ENCODE data around the gene ABCG1.

ABCG1 gene

DNA sequence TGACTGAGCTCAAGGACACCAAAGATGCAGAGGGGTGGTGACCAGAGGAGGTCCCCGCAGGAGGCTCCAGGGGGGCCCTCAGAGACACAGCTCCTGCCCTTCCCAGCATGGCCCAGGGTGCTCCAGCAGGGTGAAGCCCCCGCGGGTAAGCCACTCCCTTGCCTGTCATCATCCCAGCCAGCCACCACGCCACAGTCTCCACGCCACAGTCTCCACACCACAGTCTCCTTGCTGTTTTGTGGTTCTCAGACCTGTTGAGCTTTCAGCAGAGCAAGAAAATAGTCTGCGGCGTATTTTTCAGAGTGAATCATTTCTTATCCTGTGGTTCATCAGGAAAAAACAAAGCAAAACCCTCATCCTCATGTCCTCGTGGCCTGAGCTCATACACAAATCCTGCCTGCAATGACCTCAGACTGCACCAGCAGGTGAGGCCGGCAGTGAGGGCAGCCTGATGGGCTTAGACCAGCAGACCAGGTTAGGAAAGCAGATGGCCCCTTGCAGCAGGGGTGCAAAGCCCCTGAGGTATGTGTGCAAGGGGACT lies 25.7 kb upstream of the ABCG1 start:
- no peak for DNase-seq

DNA sequence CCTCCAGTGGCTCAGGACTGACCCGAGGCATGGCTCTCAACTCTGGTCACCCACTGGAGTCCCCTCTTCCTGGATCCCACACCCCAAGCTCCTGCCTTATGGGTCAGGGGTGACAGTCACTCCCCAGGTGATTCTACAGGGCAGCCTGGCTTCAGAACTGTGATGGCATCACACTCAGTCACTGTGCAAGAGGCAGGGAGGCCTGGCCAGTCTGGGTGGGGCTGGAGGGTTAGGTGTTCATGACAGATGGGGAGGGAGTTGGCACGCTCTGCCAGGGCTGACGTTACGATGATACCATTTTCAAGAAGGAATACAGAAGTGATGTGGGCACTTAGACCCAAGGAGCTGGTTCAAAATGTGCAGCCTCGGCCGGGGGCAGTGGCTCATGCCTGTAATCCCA lies 25.2 kb upstream of the ABCG1 start:
- DNase-seq, result no peak

DNA sequence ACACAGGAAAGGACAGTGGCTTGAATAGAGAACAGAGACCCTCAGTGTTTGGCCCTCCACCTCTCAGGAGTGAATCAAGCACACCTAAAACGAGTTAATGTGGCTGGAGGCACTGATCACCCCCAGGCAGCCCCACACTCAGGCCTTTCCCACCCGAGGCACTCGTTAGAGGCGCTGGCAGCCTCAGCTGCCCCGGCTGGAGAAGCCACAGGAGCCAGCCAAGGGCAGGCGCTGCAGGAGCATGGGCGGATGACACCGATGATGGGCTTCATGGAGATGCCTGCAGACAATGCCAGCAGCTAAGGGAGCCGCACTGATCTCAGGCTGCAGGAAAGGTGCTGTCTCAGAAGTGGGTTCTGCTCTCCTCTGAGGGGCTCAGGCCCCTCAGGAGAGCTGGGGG lies 24.1 kb upstream of the ABCG1 start:
- DNase-seq, result no peak

- DNase-seq, result no peak
Observed at GRCh38 chr21:42195378-42196031, 23.4 kb upstream of the ABCG1 start.

DNA sequence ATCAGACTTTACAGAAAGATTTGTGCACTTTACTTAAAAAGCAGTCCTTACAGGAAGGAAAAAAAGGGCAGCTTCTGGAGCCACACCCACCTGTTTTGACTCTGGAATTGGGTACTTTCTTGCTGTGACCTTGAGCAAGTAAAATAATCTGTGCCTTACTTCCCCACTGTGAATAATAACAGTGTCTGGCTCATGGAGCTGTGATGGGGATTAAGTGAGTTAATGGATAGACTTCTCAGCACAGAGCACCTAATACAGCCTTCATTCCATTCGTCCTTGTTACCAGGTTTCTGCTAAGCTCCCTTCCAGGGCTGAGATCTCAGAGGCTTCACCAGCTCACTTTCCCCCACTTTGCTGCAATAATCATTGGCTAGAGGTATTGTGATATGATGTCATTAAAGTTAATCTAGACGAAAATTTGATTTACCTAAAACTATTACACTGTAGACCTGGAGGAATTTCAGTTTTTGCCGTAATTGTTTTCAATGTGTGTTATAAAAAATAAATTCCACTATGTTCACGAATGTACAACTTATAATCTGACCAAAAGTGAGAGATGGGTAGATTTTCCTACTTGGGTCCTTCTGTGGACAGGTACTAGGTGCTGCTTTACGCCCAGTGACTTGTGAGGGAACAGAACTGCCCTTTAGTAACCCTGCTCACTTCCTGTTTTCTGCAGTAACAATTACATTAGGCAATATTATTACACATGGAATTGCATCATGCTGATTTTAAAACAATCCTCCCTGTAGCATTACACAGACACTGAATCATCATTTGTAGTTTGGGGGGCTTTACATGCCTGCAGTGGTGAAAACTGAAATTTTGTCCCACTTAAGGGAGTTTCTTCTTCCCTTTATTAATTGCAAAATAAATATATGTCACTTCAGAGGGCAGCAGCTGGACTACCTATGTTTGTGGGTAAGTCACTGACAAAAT lies 19.7 kb upstream of the ABCG1 start:
- peak; percentile 3 for DNase-seq

DNA sequence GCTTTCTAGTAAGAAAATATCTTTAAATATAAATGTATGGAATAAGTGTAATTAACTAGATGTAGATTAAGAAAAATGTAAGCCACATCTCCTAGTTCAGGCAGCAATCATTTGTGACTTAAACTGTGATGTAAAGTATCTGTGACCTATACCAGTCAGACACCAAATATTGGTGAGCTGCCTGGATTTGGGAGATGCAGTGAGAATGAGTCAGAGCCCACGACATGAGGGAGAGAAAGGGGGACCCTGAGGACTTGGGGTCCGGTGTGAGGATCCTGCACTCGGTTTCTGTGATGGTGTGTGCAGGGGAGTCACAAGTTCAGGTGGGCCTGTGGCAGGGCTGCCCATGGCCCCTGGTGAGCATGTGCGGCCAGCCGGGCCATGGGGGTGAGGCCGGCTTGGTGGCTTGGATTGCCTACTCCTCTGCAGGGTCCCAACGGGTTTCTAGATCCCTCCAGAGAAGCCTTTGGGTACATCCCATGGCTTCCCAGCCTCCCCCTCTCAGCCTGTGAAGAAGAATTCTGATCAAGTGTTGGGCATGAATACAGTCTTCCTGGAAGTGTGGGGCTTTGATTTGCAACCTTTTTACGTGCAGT lies 19.0 kb upstream of the ABCG1 start:
- no peak for DNase-seq

- DNase-seq, result no peak
Observed at GRCh38 chr21:42200906-42201614, 17.9 kb upstream of the ABCG1 start.

DNA sequence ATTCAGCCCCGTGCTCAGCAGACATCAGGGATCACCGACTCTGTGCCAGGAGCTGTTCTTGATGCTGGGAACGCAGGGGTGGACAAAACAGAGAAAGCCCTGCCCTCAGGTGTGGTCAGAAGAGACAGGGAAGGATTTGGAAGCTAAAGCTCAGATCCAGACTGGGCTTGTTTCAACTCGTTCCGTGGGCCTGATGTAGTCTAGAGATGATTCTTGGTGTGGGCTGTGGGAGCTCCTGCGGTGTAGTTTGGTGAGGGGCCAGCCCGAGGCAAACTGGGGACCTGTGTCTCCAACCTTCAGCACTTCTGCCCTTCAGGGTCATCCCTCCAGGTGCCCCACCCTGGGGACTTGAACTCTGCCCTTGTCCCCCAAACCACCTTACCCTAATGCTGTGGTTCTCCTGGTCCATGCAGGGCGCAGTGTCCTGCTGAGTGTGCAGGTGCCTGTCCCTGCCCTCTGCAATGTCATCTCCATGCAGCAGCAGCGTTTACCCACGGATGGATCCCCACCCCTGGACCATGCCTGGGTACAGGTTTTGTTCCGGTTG lies 17.3 kb upstream of the ABCG1 start:
- no peak for DNase-seq

DNA sequence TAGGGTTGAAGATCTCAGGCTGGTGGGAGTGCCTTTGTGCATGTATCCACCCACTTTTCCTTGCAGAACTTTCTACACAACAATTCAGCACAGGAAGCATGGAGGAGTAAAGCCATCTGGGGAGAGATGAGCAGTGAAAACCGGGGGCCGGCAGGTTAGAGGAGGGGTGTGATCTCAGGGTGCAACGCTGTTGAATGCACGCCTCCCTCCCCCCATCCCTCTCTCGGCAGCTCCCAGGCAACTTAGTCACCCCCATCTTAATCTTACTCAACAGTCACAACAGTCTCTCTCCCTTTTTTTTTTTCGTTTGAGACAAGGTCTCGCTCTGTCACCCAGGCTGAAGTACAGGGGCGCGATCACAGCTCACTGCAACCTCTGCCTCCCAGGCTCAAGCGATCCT lies 16.6 kb upstream of the ABCG1 start:
- DNase-seq, result no peak

DNA sequence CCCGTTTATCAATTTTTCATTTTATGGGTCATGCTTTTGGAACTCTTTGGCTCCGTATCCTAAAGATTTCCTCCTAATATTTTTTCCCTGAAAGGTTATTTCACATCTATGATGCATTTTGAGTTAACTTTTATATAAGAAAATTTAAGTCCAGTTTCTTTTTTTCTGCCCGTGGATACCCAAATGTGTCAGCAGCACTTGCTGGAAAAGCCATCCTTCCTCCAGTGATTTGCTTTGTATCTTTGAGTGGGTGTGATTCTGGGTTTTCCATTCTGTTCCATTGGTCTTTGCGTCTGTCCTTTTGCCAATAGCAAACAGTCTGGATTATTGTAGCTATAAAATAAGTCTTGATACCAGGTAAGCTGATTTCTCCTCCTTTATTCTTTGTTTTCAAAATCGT lies 15.6 kb upstream of the ABCG1 start:
- DNase-seq, result no peak

GRCh38 chr21:42203936-42204335 lies 15.0 kb upstream of the ABCG1 start:
- DNase-seq, result no peak

- no peak for DNase-seq
Observed at GRCh38 chr21:42207426-42207825, 11.5 kb upstream of the ABCG1 start.

DNA sequence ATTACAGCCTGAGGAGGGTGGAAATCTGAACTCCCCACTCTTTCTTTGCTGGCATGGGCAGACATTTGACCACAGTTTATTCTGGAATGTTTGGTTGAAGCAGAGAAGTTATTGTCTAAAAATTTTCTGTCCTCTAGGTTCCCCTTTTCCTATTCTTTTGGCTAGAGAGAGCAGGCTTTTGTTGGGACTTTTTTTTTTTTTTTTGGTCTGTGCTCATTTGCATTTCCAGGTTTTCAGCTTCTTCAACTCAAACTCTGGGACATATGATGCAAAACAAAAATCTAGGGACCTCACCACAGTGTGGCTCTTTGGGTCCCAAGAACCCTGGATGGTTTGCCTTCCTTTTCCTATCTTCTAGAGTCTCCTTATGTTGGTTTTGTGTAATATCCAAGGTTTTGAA lies 10.9 kb upstream of the ABCG1 start:
- DNase-seq, result no peak

GRCh38 chr21:42208801-42209490 lies 10.0 kb upstream of the ABCG1 start:
- no peak for DNase-seq

- peak; percentile 61 for DNase-seq
Observed at GRCh38 chr21:42209801-42210479, 9.0 kb upstream of the ABCG1 start.

DNA sequence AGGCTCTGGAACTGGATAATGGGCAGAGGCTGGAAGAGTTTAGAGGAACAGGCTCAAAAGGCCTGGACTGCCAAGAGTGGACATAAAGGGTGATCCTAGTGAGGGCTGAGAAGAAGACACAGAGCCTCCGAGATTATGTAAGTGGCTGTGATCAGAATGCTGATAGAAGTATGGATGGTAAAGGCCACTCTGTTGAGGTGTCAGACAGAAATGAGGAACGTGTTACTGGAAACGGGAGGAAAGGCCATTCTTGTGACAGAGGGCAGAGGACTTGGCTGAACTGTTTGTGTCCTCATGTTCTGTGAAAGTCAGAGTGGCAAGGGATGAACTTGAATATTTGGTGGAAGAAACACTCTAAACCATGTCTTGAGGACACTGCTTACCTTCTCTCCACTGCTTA lies 6.7 kb upstream of the ABCG1 start:
- no peak for DNase-seq

DNA sequence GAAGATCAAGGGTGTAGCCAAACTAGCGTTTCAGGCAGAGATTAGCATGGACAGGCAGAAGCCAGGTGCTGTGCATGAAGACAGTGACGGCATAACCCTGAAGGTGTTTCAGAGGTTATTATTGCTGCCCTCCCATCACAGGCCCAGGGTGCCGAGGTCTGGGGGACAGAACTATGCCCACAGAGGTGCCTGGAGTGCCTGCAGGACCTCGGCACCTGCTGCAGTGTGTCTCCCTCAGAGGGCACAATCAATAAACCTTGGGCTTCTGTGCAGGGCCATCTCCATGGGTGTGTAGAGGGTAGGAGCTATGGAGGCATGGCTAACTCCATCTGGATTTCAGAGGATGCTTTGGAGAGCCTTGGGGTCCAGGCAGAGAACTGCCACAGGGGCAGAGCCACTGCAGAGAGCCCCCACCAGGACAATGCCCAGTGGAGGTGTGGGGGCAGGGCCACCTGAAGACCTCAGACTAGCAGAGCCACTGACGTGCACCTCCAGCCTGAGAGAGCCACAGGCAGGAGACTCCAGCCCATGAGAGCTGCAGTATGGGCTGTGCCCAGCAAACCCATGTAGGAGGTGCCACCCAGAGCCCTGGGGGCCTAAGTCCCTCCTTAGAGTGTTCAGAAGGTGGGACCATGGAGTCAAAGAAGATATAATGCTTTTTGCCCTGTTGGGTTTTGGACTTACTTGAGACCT lies 5.7 kb upstream of the ABCG1 start:
- no peak for DNase-seq

GRCh38 chr21:42214081-42214750 lies 4.7 kb upstream of the ABCG1 start:
- DNase-seq, result no peak

- DNase-seq, result no peak
Observed at GRCh38 chr21:42214921-42215320, 4.0 kb upstream of the ABCG1 start.

Data from NCI-H146 (cell line).